Heart left ventricle (tissue), 13 donors: ENCODE results near the gene ZNF423.

Experiments used
- POLR2A ChIP-seq, 2 donors: fragments of 450-650 bp; IDR thresholded peaks; one replicate each; pipeline ENCODE4 v1.6.1; 2017; ENCODE audit warnings: antibody characterized with exemption in 2 of 2, mild to moderate bottlenecking in 2 of 2, moderate library complexity in 2 of 2
- TF ChIP-seq, protein P1 (sequence below), 12 donors: fragments of 200-600 bp; sonication (generic) in 4 of 12; IDR thresholded peaks; one replicate each; pipeline versions ENCODE4 v1.5.0 to v1.8.0; 2018 to 2022; ENCODE audit warnings: antibody characterized with exemption in 12 of 12, mild to moderate bottlenecking in 5 of 12
- donor health status: ischemic (EF 13 %, LVEDD 7.1; RV severe dilation, severe dysfunction).
- donor health status: DM: no; HTN: yes; CAD: no.
- donor health status: DM: no; HTN: no; CAD: no.
- donor health status: ischemic (EF 25% LVEDD 6.9; RV normal size, moderate dysfunction).
- donor health status: ischemic (EF 25% LVEDD 5.7; RV mildly dilated, moderate dysfunction).
- donor health status: ischemic (EF 35%, LVEDD 5.7; RV mildly dilated, moderate dysfunction).
- donor health status: nonischemic (EF 11% LVEDD 7.7; RV severe dilation, severe dysfunction).
- donor health status: DM: yes; HTN: yes; CAD: no.
- donor health status: PGD.
- donor health status: ischemic (EF 29% LVEDD 5.4; RV normal size, mild dysfunction).
- donor health status: nonischemic (EF 23%, LVEDD 6.1; RV moderate dilation, normal function).

DNA sequence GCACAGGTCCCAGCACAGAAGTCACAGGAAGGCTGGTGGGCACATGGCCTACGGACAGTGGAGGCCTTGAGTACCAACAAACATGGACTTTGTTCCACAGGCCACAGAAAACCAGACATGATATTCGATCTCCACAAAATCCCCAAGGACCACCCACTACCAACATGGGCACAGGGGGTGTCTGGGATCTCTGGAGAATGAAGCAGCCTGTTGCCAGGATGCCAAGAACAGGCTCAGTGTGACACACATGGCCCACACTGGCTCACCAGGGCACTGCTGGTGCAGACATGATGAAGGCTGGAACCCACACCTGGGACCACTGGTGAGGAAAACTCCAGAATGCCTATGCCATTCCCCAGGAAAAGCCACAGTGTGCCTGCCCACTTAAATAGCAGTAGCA is 362.1 kb downstream of the ZNF423 start:
- TF ChIP-seq, protein P1, sequence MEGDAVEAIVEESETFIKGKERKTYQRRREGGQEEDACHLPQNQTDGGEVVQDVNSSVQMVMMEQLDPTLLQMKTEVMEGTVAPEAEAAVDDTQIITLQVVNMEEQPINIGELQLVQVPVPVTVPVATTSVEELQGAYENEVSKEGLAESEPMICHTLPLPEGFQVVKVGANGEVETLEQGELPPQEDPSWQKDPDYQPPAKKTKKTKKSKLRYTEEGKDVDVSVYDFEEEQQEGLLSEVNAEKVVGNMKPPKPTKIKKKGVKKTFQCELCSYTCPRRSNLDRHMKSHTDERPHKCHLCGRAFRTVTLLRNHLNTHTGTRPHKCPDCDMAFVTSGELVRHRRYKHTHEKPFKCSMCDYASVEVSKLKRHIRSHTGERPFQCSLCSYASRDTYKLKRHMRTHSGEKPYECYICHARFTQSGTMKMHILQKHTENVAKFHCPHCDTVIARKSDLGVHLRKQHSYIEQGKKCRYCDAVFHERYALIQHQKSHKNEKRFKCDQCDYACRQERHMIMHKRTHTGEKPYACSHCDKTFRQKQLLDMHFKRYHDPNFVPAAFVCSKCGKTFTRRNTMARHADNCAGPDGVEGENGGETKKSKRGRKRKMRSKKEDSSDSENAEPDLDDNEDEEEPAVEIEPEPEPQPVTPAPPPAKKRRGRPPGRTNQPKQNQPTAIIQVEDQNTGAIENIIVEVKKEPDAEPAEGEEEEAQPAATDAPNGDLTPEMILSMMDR (IDR thresholded peaks at IDR 0.05), result no peak
- no peak for TF ChIP-seq POLR2A (IDR thresholded peaks at IDR 0.05)
